ENCODE data around the gene IGSF21.
A peak's percentile ranks its signal among the peaks of the same experiment; 100 is the strongest.

The IGSF21 gene

GRCh38 chr1:18232052-18232451, 124.5 kb downstream of the IGSF21 start:
- DNase-seq = no peak

GRCh38 chr1:18233176-18233864, 125.7 kb downstream of the IGSF21 start:
- DNase-seq = no peak

GRCh38 chr1:18234790-18235242, 127.2 kb downstream of the IGSF21 start:
- DNase-seq = peak; percentile 33 to 48

GRCh38 chr1:18237371-18237770, 129.8 kb downstream of the IGSF21 start:
- no peak for DNase-seq

- no peak for DNase-seq
Observed at GRCh38 chr1:18238190-18238589, 130.6 kb downstream of the IGSF21 start.

- no peak for DNase-seq
Observed at GRCh38 chr1:18239671-18240070, 132.1 kb downstream of the IGSF21 start.

- no peak for DNase-seq
Observed at GRCh38 chr1:18240906-18241305, 133.3 kb downstream of the IGSF21 start.

- no peak for DNase-seq
Observed at GRCh38 chr1:18241891-18242290, 134.3 kb downstream of the IGSF21 start.

- DNase-seq = no peak
Observed at GRCh38 chr1:18243503-18244175, 136.0 kb downstream of the IGSF21 start.

- no peak for DNase-seq
Observed at GRCh38 chr1:18244762-18245161, 137.2 kb downstream of the IGSF21 start.

- no peak for DNase-seq
Observed at GRCh38 chr1:18245647-18246046, 138.0 kb downstream of the IGSF21 start.

GRCh38 chr1:18246543-18246942, 138.9 kb downstream of the IGSF21 start:
- DNase-seq = no peak

GRCh38 chr1:18247151-18247550, 139.6 kb downstream of the IGSF21 start:
- no peak for DNase-seq

GRCh38 chr1:18249631-18250030, 142.0 kb downstream of the IGSF21 start:
- no peak for DNase-seq

- DNase-seq = no peak
Observed at GRCh38 chr1:18253093-18253492, 145.5 kb downstream of the IGSF21 start.

- DNase-seq = peak; percentile 13
Observed at GRCh38 chr1:18256282-18257235, 149.0 kb downstream of the IGSF21 start.

- DNase-seq = no peak
Observed at GRCh38 chr1:18257778-18258177, 150.2 kb downstream of the IGSF21 start.

- no peak for DNase-seq
Observed at GRCh38 chr1:18261891-18262290, 154.3 kb downstream of the IGSF21 start.

GRCh38 chr1:18262726-18263125, 155.1 kb downstream of the IGSF21 start:
- DNase-seq = no peak

- no peak for DNase-seq
Observed at GRCh38 chr1:18263547-18264120, 156.0 kb downstream of the IGSF21 start.

GRCh38 chr1:18264450-18265039, 156.9 kb downstream of the IGSF21 start:
- DNase-seq = no peak

- no peak for DNase-seq
Observed at GRCh38 chr1:18265641-18266040, 158.0 kb downstream of the IGSF21 start.

GRCh38 chr1:18266391-18266790, 158.8 kb downstream of the IGSF21 start:
- DNase-seq = no peak
